ENCODE results near the gene EPHX1.
"Not testable (repeated sequence)": the region's sequence is repeated elsewhere in the genome, so short reads cannot be mapped to it uniquely, and the experiment has no call there.

Gene EPHX1

GRCh38 chr1:225777583-225778336 lies 32.2 kb upstream of the EPHX1 start, which contains the start of gene SRP9:
TSS of gene SRP9 (plus strand) at chr1:225777826. CDS start at chr1:225777941, 115 bp downstream.
- DNase-seq: peak; percentile 99

- DNase-seq: no peak
Observed at GRCh38 chr1:225778337-225778669, 31.6 kb upstream of the EPHX1 start.

- not testable (repeated sequence) for DNase-seq
Observed at GRCh38 chr1:225779165-225779564, 30.8 kb upstream of the EPHX1 start.

- no peak for DNase-seq
Observed at GRCh38 chr1:225780134-225780533, 29.8 kb upstream of the EPHX1 start.

GRCh38 chr1:225780630-225781029 lies 29.3 kb upstream of the EPHX1 start:
- no peak for DNase-seq

GRCh38 chr1:225789142-225789541 lies 20.8 kb upstream of the EPHX1 start:
- not testable (repeated sequence) for DNase-seq

GRCh38 chr1:225794954-225795353 lies 15.0 kb upstream of the EPHX1 start:
- no peak for DNase-seq

GRCh38 chr1:225796097-225796496 lies 13.8 kb upstream of the EPHX1 start:
- not testable (repeated sequence) for DNase-seq

GRCh38 chr1:225801146-225801545 lies 8.8 kb upstream of the EPHX1 start:
- not testable (repeated sequence) for DNase-seq

GRCh38 chr1:225806249-225806648 lies 3.7 kb upstream of the EPHX1 start:
- DNase-seq: no peak

- DNase-seq: not testable (repeated sequence)
Observed at GRCh38 chr1:225806736-225807135, 3.2 kb upstream of the EPHX1 start.

- DNase-seq: no peak
Observed at GRCh38 chr1:225808136-225808535, 1.8 kb upstream of the EPHX1 start.

- not testable (repeated sequence) for DNase-seq
Observed at GRCh38 chr1:225810579-225811538, 935 bp downstream of the EPHX1 start.

- DNase-seq: peak; percentile 6
Observed at GRCh38 chr1:225811622-225812487, 1.9 kb downstream of the EPHX1 start.

GRCh38 chr1:225812488-225813213 lies 2.7 kb downstream of the EPHX1 start:
- DNase-seq: peak; percentile 3

GRCh38 chr1:225813214-225813964 lies 3.5 kb downstream of the EPHX1 start:
- DNase-seq: peak; percentile 22

GRCh38 chr1:225814381-225814780 lies 4.5 kb downstream of the EPHX1 start:
- no peak for DNase-seq

GRCh38 chr1:225815090-225815489 lies 5.2 kb downstream of the EPHX1 start:
- DNase-seq: not testable (repeated sequence)

GRCh38 chr1:225815526-225816178 lies 5.7 kb downstream of the EPHX1 start:
- no peak for DNase-seq

- DNase-seq: peak; percentile 8
Observed at GRCh38 chr1:225816643-225817538, 7.0 kb downstream of the EPHX1 start.

Data from fibroblast of skin of right biceps (primary cell).